ENCODE data around the gene TSKU.
A peak's percentile ranks its signal among the peaks of the same experiment; 100 is the strongest.

TSKU gene

GRCh38 chr11:76832361-76832760 is 49.2 kb downstream of the TSKU start:
- H3K4me3 ChIP-seq (replicated peaks in 1 of 2; ENCODE audit: low read depth in 2 of 2, low read length in 2 of 2): no peak overlapping the region
- TF ChIP-seq, protein P1, sequence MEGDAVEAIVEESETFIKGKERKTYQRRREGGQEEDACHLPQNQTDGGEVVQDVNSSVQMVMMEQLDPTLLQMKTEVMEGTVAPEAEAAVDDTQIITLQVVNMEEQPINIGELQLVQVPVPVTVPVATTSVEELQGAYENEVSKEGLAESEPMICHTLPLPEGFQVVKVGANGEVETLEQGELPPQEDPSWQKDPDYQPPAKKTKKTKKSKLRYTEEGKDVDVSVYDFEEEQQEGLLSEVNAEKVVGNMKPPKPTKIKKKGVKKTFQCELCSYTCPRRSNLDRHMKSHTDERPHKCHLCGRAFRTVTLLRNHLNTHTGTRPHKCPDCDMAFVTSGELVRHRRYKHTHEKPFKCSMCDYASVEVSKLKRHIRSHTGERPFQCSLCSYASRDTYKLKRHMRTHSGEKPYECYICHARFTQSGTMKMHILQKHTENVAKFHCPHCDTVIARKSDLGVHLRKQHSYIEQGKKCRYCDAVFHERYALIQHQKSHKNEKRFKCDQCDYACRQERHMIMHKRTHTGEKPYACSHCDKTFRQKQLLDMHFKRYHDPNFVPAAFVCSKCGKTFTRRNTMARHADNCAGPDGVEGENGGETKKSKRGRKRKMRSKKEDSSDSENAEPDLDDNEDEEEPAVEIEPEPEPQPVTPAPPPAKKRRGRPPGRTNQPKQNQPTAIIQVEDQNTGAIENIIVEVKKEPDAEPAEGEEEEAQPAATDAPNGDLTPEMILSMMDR (IDR thresholded peaks at IDR 0.05; ENCODE audit: low read depth, low read length): no peak
- no peak for DNase-seq (ENCODE audit: low read depth in 2 of 2)

DNA sequence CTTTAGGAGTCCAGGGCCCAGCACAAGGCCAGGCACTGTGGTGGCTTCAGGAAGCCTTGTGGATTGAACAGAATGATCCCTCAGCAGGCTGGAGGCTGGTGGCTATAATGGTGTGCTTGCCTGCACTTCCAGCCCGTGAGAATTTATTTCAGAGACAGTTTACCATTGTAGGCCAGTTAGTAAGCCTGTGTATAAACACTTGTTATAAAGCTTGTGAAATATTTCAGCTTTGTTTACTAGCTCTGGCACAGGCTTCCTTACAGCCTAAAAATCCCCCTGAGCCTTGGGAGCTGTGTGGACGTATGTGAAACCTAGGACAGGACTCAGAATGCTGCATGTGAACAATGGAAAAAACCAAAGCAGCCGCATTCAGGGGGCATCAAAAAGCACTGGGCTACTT is 51.0 kb downstream of the TSKU start:
- H3K4me3 ChIP-seq (replicated peaks in 1 of 2; ENCODE audit: low read depth in 2 of 2, low read length in 2 of 2): no peak overlapping the region
- DNase-seq (ENCODE audit: low read depth in 2 of 2): no peak
- TF ChIP-seq, protein P1 (IDR thresholded peaks at IDR 0.05; ENCODE audit: low read depth, low read length): no peak

DNA sequence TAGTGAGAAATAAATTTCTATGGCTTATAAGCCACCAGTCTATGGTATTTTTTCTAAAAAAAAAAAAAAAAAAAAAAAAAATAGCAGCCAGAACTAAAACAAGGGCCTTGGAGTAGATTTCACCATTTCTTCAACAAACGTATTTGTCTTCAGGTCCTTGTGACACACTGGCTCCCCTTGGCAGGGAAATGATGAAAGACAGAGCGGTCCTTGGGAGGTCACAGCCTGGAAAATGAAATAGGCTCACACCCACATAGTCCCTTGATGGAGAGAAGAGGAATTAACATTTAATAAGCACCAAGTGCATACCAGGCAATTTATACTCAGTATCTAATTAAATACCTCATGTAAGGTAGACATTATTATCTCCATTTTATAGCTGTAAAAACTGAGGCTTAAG is 51.9 kb downstream of the TSKU start:
- no peak for DNase-seq (ENCODE audit: low read depth in 2 of 2)
- TF ChIP-seq, protein P1 (IDR thresholded peaks at IDR 0.05; ENCODE audit: low read depth, low read length): no peak
- H3K4me3 ChIP-seq (replicated peaks in 1 of 2; ENCODE audit: low read depth in 2 of 2, low read length in 2 of 2): no peak overlapping the region

GRCh38 chr11:76835928-76836612 is 52.9 kb downstream of the TSKU start:
- H3K4me3 ChIP-seq (replicated peaks in 1 of 2; ENCODE audit: low read depth in 2 of 2, low read length in 2 of 2): no peak overlapping the region
- TF ChIP-seq, protein P1 (IDR thresholded peaks at IDR 0.05; ENCODE audit: low read depth, low read length): no peak
- DNase-seq (ENCODE audit: low read depth in 2 of 2): peak; percentile 35 to 88

- H3K4me3 ChIP-seq (replicated peaks in 1 of 2; ENCODE audit: low read depth in 2 of 2, low read length in 2 of 2): no peak overlapping the region
- TF ChIP-seq, protein P1 (IDR thresholded peaks at IDR 0.05; ENCODE audit: low read depth, low read length): no peak
- DNase-seq (ENCODE audit: low read depth in 2 of 2): no peak
Observed at GRCh38 chr11:76836613-76837291, 53.6 kb downstream of the TSKU start.

DNA sequence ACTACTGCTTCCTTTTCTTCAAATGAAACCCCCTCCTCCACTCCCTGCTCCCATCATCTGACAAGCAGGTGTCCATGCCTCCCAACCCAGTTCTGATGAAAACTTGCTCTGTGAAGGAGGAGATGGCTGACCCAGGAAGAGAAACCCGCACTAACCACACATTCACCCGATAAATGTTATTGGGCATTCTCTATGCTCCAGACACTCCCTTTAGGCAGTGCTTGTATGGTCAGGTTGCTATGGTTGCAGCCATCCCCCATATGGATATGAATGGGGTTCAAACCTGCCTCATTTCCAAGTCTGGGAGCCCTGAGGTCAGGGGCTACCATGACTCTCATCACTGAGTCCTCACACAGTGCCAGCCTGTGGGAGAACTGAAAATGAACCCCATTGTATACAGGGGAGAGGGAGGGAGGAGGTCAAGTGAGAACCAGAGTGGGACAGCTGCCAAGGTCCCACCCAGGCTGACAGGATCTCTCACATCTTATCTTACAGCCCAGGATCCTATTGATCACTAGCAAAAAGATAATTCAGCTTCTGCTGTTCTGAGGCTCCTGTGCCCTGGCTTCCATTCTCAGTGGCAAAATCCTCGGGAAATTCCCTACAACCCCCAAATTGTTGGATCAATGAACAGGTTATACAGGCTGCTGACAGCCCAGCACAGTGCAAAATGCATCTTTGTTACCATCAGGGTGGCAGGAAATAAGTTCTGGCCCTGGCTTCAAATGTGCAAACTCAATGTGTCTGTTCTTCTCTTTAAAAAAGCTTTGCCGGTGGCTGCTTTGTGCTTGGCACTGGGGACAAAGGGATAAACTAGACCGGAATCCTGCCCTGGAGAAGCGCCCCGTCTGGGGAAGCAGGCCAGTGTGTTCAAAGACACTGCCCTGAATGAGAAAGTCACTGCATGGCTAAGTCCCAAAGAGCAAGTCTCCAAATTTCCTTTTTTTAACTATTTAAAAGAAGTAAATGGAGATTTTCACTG is 54.8 kb downstream of the TSKU start:
- DNase-seq (ENCODE audit: low read depth in 2 of 2): no peak
- TF ChIP-seq, protein P1 (IDR thresholded peaks at IDR 0.05; ENCODE audit: low read depth, low read length): no peak
- no peak overlapping the region for H3K4me3 ChIP-seq (replicated peaks in 1 of 2; ENCODE audit: low read depth in 2 of 2, low read length in 2 of 2)

Measured in cardiac fibroblast (primary cell).